H9 (cell line): ENCODE results near the gene SV2C. TPM values are rescaled to one million over a fixed set of nuclear protein-coding genes. Genes with fewer than 3 reads are reported as not detected.

Experiments
- DNase-seq: peaks from one replicate; pipeline ENCODE4 v3.0.0-alpha.2; 2017
- H2AFZ ChIP-seq: one replicate; pipeline ENCODE4 v1.6.1; 2013; ENCODE audit warnings: mild to moderate bottlenecking, low read length, control low read depth, moderate library complexity
- H2AK5ac ChIP-seq: 2 replicates; pipeline ENCODE4 v1.6.1; 2013; ENCODE audit warnings: low read length, control low read depth, mixed read lengths; ENCODE audit not compliant: insufficient read length
- H2BK120ac ChIP-seq: one replicate; pipeline ENCODE4 v1.6.1; 2013; ENCODE audit warnings: low read depth, mild to moderate bottlenecking, low read length, control low read depth, inconsistent platforms; ENCODE audit not compliant: poor library complexity, severe bottlenecking
- H2BK12ac ChIP-seq: 2 replicates; pipeline ENCODE4 v1.6.1; 2013; ENCODE audit warnings: low read length, control low read depth, mixed read lengths, low read depth; ENCODE audit not compliant: insufficient read length
- H2BK15ac ChIP-seq: 2 replicates; pipeline ENCODE4 v1.6.1; 2013; ENCODE audit warnings: low read depth, low read length, control low read depth
- H2BK20ac ChIP-seq: one replicate; pipeline ENCODE4 v1.6.1; 2013; ENCODE audit warnings: low read depth, mild to moderate bottlenecking, low read length, control low read depth, inconsistent platforms; ENCODE audit not compliant: poor library complexity, severe bottlenecking
- H2BK5ac ChIP-seq: 2 replicates; pipeline ENCODE4 v1.6.1; 2013; ENCODE audit warnings: low read length, control low read depth, mixed read lengths; ENCODE audit not compliant: insufficient read length
- H3K14ac ChIP-seq: 2 replicates; pipeline ENCODE4 v1.6.1; 2013; ENCODE audit warnings: low read length, control low read depth; ENCODE audit not compliant: insufficient read depth
- H3K18ac ChIP-seq: 2 replicates; pipeline ENCODE4 v1.6.1; 2013; ENCODE audit warnings: low read depth, mild to moderate bottlenecking, mixed read lengths, low read length, control low read depth; ENCODE audit not compliant: insufficient read length
- H3K23ac ChIP-seq: 2 replicates; pipeline ENCODE4 v1.6.1; 2013; ENCODE audit warnings: low read length, control low read depth, mixed read lengths, low read depth; ENCODE audit not compliant: insufficient read length
- H3K23me2 ChIP-seq: 2 replicates; pipeline ENCODE4 v1.6.1; 2013; ENCODE audit warnings: low read depth, mild to moderate bottlenecking, mixed read lengths, low read length, control low read depth; ENCODE audit not compliant: insufficient read length, poor library complexity, severe bottlenecking
- H3K27ac ChIP-seq: 2 replicates; pipeline ENCODE4 v1.5.1; 2013; ENCODE audit warnings: low read length, control low read depth, mixed read lengths, low read depth; ENCODE audit not compliant: insufficient read length
- H3K27me3 ChIP-seq: 2 replicates; pipeline ENCODE4 v1.6.1; 2013; ENCODE audit warnings: low read length, control low read depth, inconsistent platforms; ENCODE audit not compliant: insufficient read depth
- H3K4ac ChIP-seq: 2 replicates; pipeline ENCODE4 v1.6.1; 2013; ENCODE audit warnings: low read depth, mild to moderate bottlenecking, control low read depth, inconsistent platforms, low read length, moderate library complexity
- H3K4me1 ChIP-seq: 2 replicates; pipeline ENCODE4 v1.6.1; 2013; ENCODE audit warnings: low read length, control low read depth, inconsistent platforms; ENCODE audit not compliant: insufficient read depth
- H3K4me2 ChIP-seq: 2 replicates; pipeline ENCODE4 v1.6.1; 2013; ENCODE audit warnings: low read length, control low read depth, mixed read lengths; ENCODE audit not compliant: insufficient read length, insufficient read depth
- H3K56ac ChIP-seq: 2 replicates; pipeline ENCODE4 v1.6.1; 2013; ENCODE audit warnings: low read depth, mild to moderate bottlenecking, mixed read lengths, low read length, control low read depth; ENCODE audit not compliant: insufficient read length
- H3K79me1 ChIP-seq: 2 replicates; pipeline ENCODE4 v1.6.1; 2013; ENCODE audit warnings: low read depth, mild to moderate bottlenecking, moderate library complexity, low read length, control low read depth, inconsistent platforms; ENCODE audit not compliant: insufficient read depth, poor library complexity, severe bottlenecking
- H3K79me2 ChIP-seq: 2 replicates; pipeline ENCODE4 v1.6.1; 2013; ENCODE audit warnings: low read length, control low read depth, inconsistent platforms; ENCODE audit not compliant: insufficient read depth
- H3K9ac ChIP-seq: 2 replicates; pipeline ENCODE4 v1.6.1; 2013; ENCODE audit warnings: low read length, control low read depth, mixed read lengths; ENCODE audit not compliant: insufficient read length; ENCODE audit errors: extremely low read depth
- H3K9me3 ChIP-seq: one replicate; pipeline ENCODE4 v1.6.1; 2013; ENCODE audit warnings: low read depth, low read length, inconsistent platforms; ENCODE audit not compliant: control insufficient read depth
- H3T11ph ChIP-seq: one replicate; pipeline ENCODE4 v1.6.1; 2013; ENCODE audit warnings: mild to moderate bottlenecking, low read length, control low read depth, inconsistent platforms
- H4K20me1 ChIP-seq: one replicate; pipeline ENCODE4 v1.6.1; 2013; ENCODE audit not compliant: control insufficient read depth, insufficient read length, insufficient read depth
- H4K5ac ChIP-seq: 2 replicates; pipeline ENCODE4 v1.6.1; 2013; ENCODE audit warnings: low read depth, mild to moderate bottlenecking, mixed read lengths, low read length, control low read depth; ENCODE audit not compliant: insufficient read length
- H4K8ac ChIP-seq: replicated peaks from 2 replicates; pipeline ENCODE4 v1.6.1; 2013; ENCODE audit warnings: low read length, control low read depth, mixed read lengths, low read depth; ENCODE audit not compliant: insufficient read length
- H4K91ac ChIP-seq: 2 replicates; pipeline ENCODE4 v1.6.1; 2013; ENCODE audit warnings: low read depth, mild to moderate bottlenecking, moderate library complexity, mixed read lengths, low read length, control low read depth; ENCODE audit not compliant: insufficient read length
- H3K27ac Mint-ChIP-seq, 3 experiments: 2 replicates in 2 of 3; 3 replicates in 1 of 3; pipeline ENCODE4 v1.8.0; 2020 to 2021; ENCODE audit warnings: mixed read lengths in 3 of 3, mild to moderate bottlenecking in 1 of 3, moderate library complexity in 1 of 3
- H3K27me3 Mint-ChIP-seq: 2 replicates; pipeline ENCODE4 v1.8.0; 2021; ENCODE audit warnings: low read depth, mild to moderate bottlenecking, moderate library complexity, mixed read lengths
- H3K36me3 Mint-ChIP-seq, 3 experiments: 2 replicates in 2 of 3; 3 replicates in 1 of 3; pipeline ENCODE4 v1.8.0; 2020 to 2021; ENCODE audit warnings: low read depth in 3 of 3, mixed read lengths in 3 of 3; ENCODE audit not compliant: insufficient read depth in 1 of 3
- H3K4me1 Mint-ChIP-seq, 2 experiments: 2 replicates each; pipeline ENCODE4 v1.8.0; 2020; ENCODE audit warnings: mixed read lengths in 2 of 2
- H3K4me3 Mint-ChIP-seq, 2 experiments: 2 replicates in 1 of 2; 3 replicates in 1 of 2; pipeline ENCODE4 v1.8.0; 2020 to 2021; ENCODE audit warnings: mild to moderate bottlenecking in 2 of 2, mixed read lengths in 2 of 2, moderate library complexity in 1 of 2
- H3K9me3 Mint-ChIP-seq, 2 experiments: 2 replicates in 1 of 2; 3 replicates in 1 of 2; pipeline ENCODE4 v1.8.0; 2020; ENCODE audit warnings: mild to moderate bottlenecking in 2 of 2, mixed read lengths in 2 of 2, moderate library complexity in 1 of 2
- CTCF ChIP-seq: fragments of 200-600 bp; sonication (generic); conservative IDR thresholded peaks from 3 replicates; pipeline ENCODE4 v1.8.0; 2021; ENCODE audit warnings: antibody characterized with exemption, mild to moderate bottlenecking
- WGBS: extraction: QIAGEN DNeasy Blood & Tissue Kit; methylation state at CpG from one replicate; pipeline ENCODE4 v1.1.7; 2013; ENCODE audit warnings: missing lambda C conversion rate, low lambda C conversion rate, mixed read lengths; ENCODE audit not compliant: insufficient read length; ENCODE audit errors: extremely low coverage; 5-methylcytosine and 5-hydroxymethylcytosine counted together
- total RNA-seq: library from RNA; stranded (reverse); gene quantifications from 2 replicates; pipeline ENCODE4 v1.2.1, GENCODE V29; 2021

SV2C gene
- total RNA-seq, 1 experiment from 2014 or later: 0.09 TPM

DNA sequence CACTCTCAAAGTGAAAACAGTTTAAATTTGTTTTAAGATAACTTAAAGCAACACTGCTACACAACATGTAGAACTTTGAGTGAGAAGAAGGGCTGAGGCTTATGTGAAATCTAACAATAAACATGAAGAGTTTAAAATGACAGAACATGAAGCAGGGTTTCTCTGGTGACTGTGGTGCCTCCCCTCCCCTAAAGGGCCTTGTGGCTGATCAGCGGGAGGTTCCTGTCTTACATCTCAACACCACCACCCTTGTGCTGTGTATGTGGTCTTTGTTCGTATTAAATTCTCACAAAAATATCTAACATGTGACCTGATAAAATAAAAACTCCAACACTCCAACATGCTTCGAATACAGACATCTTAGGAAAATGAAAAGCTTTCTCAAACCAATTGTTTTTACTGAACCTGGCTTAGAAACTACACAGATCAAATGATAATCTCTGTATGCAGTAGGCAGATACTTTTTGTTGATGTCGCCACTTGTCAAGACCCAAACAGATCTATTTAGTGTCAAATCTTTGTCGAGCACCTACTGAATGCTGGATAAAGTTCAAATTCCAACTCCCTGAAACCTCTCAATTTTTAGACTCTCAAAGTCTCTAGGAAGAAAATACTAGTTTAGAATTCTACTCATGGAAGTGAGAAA, 310.0 kb downstream of the SV2C start:
- no peak overlapping the region for H2BK5ac ChIP-seq
- peaks cover 1% of the 10 kb centered on the region; the same call in 1 of the 2 replicates for H3K27me3 Mint-ChIP-seq
- H3K27me3 ChIP-seq: no peaks in the 10 kb centered on the region
- H3K56ac ChIP-seq: no peak overlapping the region
- H2AK5ac ChIP-seq: no peak overlapping the region
- H2BK120ac ChIP-seq: no peak overlapping the region
- H3K79me2 ChIP-seq: no peaks in the 10 kb centered on the region
- H4K91ac ChIP-seq: no peak overlapping the region
- H3K9me3 ChIP-seq: no peaks in the 10 kb centered on the region
- H3K23me2 ChIP-seq: no peaks in the 10 kb centered on the region
- no peak overlapping the region for H3K23ac ChIP-seq
- H2BK15ac ChIP-seq: no peak overlapping the region
- H3K9me3 Mint-ChIP-seq: no peaks in the 10 kb centered on the region
- H3K4me1 Mint-ChIP-seq: peaks cover 21 to 28% of the 10 kb centered on the region in 2 experiments
- no peak overlapping the region for H2AFZ ChIP-seq
- no peak overlapping the region for H2BK20ac ChIP-seq
- H3K18ac ChIP-seq: no peak overlapping the region
- H3K79me1 ChIP-seq: no peaks in the 10 kb centered on the region
- H4K20me1 ChIP-seq: no peaks in the 10 kb centered on the region
- H3K27ac Mint-ChIP-seq: no peak overlapping the region; a peak in 1 of 7 replicates
- no peak overlapping the region for H3K9ac ChIP-seq
- DNase-seq: no peak
- TF ChIP-seq CTCF: no peak
- H3K4ac ChIP-seq: no peak overlapping the region
- no peaks in the 10 kb centered on the region; the same call in 1 of the 2 replicates for H3K4me1 ChIP-seq
- H2BK12ac ChIP-seq: no peak overlapping the region
- no peak overlapping the region for H4K8ac ChIP-seq
- H3K27ac ChIP-seq: no peak overlapping the region
- H4K5ac ChIP-seq: no peak overlapping the region
- no peak overlapping the region for H3T11ph ChIP-seq
- H3K36me3 Mint-ChIP-seq: no peaks in the 10 kb centered on the region
- no peak overlapping the region for H3K4me3 Mint-ChIP-seq
- no CpG with 5 or more reads among the region's 5 CpGs for WGBS
- H3K14ac ChIP-seq: no peak overlapping the region
- no peak overlapping the region for H3K4me2 ChIP-seq
